HG02840 (cell line): ENCODE results near the gene SLC25A19.

Experiments used
- ATAC-seq: cut with Tn5 transposase; IDR thresholded peaks from one replicate; pipeline ENCODE4 v1.9.1; 2021; ENCODE audit warnings: mild to moderate bottlenecking, moderate library complexity, moderate number of reproducible peaks; ENCODE audit not compliant: unreplicated experiment, low FRiP score

The SLC25A19 gene

GRCh38 chr17:75244133-75244866 lies 44.9 kb downstream of the SLC25A19 start:
- no peak for ATAC-seq

- no peak for ATAC-seq
Measured at GRCh38 chr17:75242461-75243042, 46.7 kb downstream of the SLC25A19 start.

GRCh38 chr17:75241996-75242460 lies 47.2 kb downstream of the SLC25A19 start:
- ATAC-seq, result no peak

- ATAC-seq, result no peak
Measured at GRCh38 chr17:75241502-75241901, 47.7 kb downstream of the SLC25A19 start.

- ATAC-seq, result no peak
Measured at GRCh38 chr17:75241143-75241430, 48.1 kb downstream of the SLC25A19 start.

- ATAC-seq, result no peak
Measured at GRCh38 chr17:75240394-75241142, 48.7 kb downstream of the SLC25A19 start.

GRCh38 chr17:75239778-75240393 lies 49.3 kb downstream of the SLC25A19 start:
- ATAC-seq, result no peak

GRCh38 chr17:75239214-75239613 lies 50.0 kb downstream of the SLC25A19 start:
- no peak for ATAC-seq

GRCh38 chr17:75238684-75239191 lies 50.5 kb downstream of the SLC25A19 start:
- ATAC-seq, result no peak

GRCh38 chr17:75238020-75238580 lies 51.1 kb downstream of the SLC25A19 start:
- ATAC-seq, result no peak

- ATAC-seq, result no peak
Measured at GRCh38 chr17:75237100-75238014, 51.9 kb downstream of the SLC25A19 start.

GRCh38 chr17:75232786-75233185 lies 56.4 kb downstream of the SLC25A19 start:
- ATAC-seq, result no peak

GRCh38 chr17:75231741-75232464 lies 57.3 kb downstream of the SLC25A19 start:
- no peak for ATAC-seq

GRCh38 chr17:75231071-75231470 lies 58.2 kb downstream of the SLC25A19 start:
- ATAC-seq, result no peak

GRCh38 chr17:75228847-75229246 lies 60.4 kb downstream of the SLC25A19 start:
- no peak for ATAC-seq

- ATAC-seq, result no peak
Measured at GRCh38 chr17:75228305-75228704, 60.9 kb downstream of the SLC25A19 start.

- ATAC-seq, result no peak
Measured at GRCh38 chr17:75227729-75228128, 61.5 kb downstream of the SLC25A19 start.

GRCh38 chr17:75225016-75225415 lies 64.2 kb downstream of the SLC25A19 start:
- no peak for ATAC-seq
